Activated CD4-positive, CD25-positive, alpha-beta regulatory T cell treated with anti-CD3 and anti-CD28 coated beads, Interleukin-2, amount 50 U/mL, for 16 hours (primary cell): ENCODE results near the gene FRMD5.

ENCODE experiments used
- DNase-seq: peaks from one replicate; pipeline ENCODE4 v3.0.0-alpha.2; 2020; ENCODE audit warnings: low read depth, low spot score

Gene FRMD5

DNA sequence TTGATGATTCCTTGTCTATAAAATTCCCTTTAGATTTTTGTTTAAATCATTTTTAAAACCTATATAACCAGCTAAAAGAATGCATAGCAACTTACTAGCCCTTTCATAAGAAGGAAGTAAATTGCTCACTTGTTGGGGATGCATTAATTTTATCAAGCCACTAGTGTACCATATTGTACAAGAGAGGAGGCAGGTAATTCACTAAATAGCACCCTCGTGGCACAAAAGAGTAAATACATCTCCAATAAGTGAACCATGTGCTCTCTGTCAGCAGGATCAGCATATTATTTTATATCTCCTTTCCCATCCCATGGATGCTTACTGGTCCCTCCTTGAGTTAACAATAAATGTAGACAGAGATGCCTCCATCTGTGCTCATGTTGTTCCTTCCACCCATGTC is 34.3 kb downstream of the FRMD5 start:
- DNase-seq: no peak

DNA sequence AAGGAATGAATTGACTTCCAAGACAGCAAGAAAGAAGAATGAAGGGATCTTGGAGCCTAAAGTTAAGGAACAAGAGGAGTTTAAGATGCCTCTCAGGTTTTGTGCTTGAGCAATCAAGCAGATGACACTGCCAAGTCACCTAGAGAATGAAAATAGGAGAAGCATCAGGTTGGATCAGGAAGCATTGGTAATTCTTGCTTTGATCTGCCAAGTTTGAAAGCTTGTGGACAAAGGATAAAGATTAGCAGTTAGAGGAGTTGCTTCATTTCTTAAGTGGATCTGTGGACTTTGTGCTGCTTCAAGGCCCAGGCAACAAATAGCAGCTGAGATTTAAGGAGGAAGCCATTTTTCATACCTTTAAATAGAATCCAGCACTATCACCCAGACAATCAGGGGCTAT is 35.6 kb downstream of the FRMD5 start:
- no peak for DNase-seq

DNA sequence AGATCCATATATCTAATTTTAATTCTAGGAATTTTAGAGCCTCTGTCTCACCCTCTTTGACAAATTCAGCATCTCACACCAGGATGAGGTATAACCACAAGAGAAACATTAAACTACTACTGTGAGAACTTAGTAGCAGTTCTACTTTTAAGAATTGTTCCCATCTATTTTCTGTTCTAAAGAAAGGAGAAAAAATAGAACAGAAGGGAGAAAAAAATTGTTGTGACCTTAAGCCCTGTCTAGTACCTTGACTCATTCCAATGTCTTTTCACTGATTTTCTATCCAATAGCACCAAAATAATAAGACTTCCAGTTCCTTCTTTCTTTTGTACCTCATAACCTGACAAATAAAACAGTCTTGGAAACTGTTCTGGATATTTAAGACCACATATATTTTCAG is 37.0 kb downstream of the FRMD5 start:
- no peak for DNase-seq

DNA sequence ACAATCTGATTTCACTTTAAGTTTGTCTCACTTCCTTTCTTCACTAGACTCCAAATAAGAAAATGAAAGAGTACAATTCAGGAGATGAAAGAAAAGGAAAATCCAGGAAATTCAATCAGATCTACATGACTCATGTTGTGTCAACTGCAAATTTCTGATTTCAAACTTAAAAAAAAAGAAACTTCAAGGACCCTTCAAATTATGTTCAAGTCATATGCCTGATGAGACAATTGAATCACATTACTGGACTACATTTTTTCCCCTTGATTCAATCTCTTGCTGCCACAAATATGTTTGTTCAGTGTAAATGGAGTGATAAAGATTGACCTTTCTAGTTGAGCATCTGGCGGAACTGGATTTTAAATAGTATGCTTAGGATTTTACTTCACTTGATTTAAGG is 37.4 kb downstream of the FRMD5 start:
- no peak for DNase-seq

DNA sequence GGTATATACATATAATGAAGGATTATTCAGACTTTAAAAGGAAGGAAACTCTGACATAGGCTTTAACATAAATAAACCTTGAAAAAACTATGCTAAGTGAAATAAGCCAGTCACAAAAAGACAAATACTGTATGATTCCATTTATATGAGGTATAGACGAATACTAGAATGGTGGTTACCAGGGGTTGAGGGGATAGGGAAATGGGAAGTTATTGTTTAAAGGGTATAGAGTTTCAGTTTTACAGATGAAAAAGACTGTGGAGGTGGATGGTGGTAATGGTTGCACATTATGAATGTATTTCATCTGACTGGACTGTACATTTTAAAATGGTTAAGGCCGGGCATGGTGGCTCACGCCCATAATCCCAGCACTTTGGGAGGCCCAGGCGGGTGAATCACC is 41.7 kb downstream of the FRMD5 start:
- no peak for DNase-seq

DNA sequence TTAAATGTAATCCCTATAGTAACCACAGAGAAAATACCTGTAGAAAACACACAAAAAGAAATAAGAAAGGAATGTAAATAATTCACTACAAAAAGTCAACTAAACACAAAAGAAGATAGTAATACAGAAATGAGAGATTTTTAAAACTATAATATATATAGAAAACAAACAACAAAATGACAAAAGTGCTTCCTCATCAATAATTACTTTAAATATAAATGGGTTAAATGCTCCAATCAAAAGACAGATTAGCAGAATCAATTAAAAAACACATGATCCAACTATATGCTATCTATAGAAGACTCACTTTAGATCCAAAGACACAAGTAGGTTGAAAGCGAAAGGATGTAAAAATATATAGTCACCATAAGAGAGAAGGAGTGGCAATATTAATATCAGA is 45.8 kb downstream of the FRMD5 start:
- DNase-seq: no peak

DNA sequence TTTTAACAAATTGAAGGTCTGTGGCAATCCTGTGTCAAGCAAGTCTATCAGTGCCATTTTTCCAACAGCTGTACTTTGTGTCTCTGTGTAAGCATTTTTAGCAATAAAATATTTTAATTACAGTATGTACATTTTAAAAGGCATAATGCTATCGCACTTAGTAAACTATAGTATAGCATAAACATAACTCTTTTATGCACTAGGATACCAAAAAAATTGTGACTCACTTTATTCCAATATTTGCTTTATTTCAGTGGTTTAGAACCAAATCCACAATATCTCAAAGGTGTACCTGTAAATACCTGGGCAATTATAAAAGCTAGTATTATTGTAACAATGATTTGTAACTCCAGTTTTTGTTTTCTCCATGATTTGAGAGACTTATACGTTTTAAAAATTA is 46.5 kb downstream of the FRMD5 start:
- no peak for DNase-seq

DNA sequence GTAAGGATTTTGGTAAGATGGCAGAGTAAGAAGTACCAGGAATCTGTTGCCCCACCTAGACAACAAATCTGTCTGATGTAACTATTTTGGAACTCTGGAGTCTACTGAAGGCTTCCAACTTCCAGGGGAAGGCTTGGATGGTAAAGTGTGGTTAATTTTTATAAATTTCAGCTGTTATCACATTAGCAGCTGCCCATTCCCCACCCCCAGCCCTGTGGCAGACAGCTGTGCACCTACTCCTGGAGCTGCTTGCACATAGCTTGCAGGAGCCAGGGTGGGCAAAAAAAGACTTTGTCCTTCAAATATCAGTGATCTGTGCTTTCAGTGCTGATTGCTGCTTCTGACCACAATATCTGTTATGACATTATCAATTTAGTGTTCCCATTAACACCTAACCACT is 47.4 kb downstream of the FRMD5 start:
- DNase-seq: no peak

DNA sequence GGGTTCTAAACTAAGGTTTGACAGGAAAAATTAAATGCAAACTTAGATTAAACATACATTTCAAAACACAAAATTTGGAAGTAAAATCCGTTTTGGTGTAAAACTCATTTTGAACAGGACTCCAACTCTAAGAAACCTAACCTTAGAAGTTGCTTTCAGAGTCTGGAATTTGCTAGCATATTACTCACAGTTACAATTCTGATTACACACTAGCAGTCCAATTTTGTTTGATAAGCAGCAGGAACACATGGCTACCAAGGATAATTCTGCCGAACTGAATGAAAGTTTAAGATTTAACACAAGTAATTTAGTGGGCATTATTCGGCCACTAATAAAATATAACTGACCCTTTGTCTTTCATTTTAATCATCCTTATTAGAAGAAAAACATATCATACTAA is 49.6 kb downstream of the FRMD5 start:
- no peak for DNase-seq

DNA sequence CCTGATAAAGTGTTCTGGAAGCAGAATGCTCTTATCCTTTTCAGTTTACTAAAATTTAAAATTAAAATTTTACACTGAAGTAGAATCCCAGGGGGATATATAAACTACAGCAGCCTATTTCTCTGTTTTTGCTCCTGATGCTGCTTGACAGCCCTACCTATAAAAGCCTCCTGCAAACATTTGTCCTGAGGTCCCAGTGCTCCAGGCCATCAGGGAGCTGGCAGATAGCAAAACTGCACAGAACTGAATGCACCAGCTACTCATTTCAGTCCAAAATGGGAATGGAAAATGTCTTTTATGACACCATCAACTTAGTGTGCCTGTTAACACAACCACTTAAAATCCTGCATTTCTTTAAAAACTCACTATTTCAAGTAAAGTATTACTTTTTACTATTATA is 50.1 kb downstream of the FRMD5 start:
- no peak for DNase-seq

DNA sequence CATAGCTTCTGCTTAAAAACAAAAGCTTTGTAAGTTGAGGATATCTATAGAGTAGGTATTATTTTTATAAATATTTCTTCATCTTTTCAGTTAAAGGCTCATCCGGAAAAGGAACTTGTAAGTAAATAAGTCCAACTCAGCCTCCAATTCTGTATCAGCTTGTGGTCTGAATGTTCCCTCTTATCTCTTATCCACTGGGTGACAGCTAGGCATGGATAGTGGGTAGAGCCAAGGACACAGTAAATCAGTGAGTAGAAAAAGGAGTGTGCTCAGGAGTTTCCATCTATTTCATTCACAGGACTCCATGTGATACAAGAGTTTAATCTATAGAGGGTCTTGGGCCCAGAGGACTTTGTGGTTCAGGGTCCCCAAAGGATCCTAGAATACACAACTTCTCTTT is 50.9 kb downstream of the FRMD5 start:
- no peak for DNase-seq

DNA sequence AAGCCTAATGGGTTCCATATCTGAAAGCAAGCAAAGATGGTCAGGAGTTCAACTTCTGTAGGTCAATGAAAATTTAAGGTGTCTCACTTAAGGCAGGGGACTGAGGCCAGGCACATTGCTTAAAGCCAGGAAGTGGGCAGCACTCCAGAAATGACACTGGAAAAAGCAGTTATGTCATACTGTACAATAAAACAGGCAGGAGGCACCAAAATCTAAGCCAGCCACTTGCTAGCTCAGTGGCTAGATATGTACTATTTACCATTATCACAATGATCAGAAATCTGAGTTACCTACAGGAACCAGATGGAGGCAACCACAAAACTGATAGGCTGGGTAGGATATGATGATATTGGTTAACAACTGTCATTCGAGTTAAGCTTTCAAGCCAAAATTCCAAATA is 57.3 kb downstream of the FRMD5 start:
- no peak for DNase-seq

DNA sequence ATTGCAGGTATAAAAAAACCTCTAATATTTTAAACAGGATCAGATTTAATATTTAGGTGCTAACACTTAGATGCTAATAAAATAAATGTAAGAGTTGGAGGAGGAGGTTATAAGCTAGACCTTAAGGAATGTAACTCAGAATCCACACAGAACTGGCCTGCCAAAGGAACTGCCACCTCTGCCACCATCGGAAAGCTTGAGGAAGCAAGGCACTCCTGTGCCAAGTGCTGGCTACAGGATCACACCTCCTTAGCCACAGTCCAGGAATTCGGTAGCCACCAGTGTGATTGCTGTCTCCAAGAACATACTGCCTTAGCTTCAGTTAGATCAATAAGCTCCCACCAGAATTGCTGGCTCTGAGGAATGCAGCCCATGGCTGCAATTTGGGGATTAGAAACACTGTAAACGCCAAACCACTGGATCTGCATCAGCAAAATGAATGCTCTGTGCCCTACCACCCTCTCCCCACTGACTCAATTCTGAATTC is 58.0 kb downstream of the FRMD5 start:
- no peak for DNase-seq

DNA sequence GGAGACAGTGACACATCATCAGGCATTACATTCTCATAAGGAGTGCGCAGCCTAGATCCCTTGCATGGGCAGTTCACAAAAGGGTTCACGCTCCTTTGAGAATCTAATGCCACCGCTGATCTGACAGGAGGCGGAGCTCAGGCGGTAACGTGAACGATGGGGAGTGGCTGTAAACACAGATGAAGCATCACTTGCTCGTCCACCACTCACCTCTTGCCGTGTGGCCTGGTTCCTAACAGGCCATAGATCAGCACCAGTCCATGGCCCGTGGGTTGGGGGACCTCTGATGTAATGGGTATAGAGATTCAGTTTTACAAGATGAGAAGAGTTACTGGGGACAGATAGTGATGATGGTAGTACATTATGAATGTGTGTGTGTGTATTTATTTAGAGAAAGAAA is 63.0 kb downstream of the FRMD5 start:
- DNase-seq: no peak

DNA sequence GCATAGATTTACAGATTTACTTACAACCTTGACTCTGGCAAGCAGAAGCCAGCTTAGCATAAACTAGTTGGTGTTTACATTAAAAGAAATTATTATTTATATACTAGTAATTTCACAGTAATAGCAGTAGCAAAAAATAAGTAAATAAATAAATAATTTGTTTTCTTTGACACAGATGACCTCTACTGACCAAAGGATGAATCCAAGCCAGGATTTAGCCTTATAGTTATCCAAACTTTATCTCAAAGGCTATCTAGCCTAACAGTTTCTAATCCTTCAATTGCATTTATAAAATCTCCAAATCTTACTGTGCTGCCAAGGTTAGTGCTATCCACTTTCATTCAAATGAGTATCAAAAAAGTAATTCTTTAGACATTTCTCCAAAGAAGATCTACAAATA is 64.3 kb downstream of the FRMD5 start:
- no peak for DNase-seq

DNA sequence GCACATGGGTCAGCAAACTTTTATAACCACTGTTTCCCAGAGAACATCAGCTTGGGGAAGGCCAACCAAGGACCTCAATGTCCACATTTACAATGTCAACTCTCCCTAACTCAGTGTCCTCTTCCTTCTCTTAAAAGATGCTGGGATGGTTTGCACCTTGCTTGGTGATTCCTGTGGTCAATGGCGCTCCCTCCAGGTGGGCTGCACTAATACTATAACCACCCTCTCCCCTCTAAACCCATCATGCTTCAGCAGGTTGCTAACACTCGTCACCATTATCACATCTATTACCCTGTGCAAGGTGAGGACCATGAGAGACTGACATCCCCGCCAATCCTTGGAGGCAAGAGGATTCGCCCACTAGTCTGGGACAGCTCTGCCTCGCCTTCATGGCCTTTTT is 65.2 kb downstream of the FRMD5 start:
- DNase-seq: no peak

DNA sequence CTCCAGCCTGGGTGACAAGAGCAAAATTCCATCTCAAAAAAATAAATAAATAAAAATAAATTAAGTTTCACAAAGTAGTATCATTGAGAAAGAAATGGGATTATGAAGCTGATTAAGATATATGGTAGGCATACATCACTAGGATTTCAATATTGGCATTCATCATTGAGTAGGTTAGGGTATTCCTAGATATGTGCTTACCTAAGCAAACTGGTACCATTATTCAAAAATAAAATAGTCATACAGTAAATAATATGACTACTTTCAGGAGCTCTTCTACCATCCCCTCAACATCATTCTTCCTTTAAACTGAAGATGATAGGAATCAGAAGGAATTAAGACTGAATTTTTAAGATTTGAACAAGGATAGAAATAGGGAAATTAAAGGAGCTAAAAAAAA is 66.6 kb downstream of the FRMD5 start:
- no peak for DNase-seq

DNA sequence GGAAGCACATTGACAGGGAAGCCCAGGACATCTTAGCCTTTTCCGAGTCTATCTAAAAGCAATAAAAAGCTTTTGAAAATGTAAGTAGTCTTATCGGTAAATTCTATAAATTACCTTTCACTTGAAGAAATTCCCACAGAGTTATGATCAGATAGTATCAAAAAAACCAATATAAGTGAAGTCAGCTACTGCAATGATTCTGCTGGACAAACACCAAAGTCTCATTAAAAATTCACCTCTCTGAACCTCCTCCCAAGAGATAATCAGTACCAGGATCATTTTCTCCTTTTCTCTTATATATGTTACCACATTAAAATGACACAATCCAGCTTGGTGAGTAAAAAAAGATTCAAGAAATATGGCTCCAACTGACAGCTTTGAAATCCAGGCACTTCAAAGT is 69.2 kb downstream of the FRMD5 start:
- DNase-seq: no peak

DNA sequence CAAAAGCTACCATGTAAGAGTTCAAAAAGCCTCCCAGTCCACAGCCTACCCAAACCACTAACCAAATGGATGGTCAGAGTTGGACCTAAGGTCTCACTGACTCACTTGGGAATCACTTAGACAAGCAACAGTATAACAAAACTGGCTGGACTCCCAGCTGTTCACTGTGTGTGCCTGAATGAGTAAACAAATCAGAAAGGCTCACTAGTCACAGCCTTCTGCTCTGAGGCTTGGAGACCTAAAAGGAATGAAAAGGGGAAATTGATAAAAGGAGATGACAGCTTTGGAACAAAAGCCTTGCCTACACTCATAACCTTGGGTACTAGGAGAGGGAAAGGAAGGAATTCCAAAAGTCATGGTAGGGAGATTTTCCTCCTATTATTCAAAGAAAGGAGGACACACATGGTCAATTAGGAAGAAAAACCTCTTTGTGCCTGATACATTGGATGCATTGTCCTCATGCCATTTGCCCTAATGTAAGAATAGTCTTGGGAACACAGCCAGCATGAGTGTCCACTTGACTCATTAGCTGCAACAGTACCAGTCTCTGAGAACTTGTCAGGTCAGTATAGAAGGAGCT is 92.3 kb downstream of the FRMD5 start:
- no peak for DNase-seq

DNA sequence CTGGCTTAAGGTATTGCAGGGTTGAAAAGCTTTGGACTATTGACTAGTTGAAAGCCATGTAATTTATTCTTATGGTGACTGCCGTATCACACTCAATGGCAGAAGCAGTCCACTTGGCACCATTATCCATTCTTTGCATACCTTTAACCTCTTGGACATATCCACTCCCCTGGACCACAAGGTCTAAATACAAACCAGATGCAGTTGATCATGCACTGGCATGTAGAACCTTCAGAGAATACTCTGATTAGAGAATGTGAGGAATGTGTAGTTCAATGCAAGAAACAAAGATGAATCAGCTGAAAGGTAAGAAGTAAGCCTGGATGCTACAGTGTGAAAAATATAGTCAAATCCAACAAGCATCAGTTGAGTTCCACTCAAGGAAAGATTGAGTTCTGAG is 93.1 kb downstream of the FRMD5 start:
- DNase-seq: no peak

DNA sequence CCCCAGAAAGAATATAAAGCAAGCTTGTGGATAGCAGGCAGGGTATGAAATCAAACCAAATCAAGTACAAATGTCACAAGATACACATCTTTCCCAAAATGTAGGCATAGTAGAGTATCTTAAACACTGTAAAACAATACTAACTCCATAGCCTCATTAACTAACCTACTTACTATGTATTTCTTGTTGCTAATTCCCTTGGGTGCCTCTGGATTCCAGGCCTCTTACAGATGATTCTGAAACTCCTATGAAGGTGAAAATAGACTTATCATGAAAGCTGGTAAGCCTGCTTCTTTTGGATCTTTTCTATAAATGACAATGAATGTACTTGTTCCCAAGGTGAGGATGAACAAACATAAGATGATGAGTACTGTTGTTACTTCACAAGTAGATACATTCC is 93.8 kb downstream of the FRMD5 start:
- no peak for DNase-seq

DNA sequence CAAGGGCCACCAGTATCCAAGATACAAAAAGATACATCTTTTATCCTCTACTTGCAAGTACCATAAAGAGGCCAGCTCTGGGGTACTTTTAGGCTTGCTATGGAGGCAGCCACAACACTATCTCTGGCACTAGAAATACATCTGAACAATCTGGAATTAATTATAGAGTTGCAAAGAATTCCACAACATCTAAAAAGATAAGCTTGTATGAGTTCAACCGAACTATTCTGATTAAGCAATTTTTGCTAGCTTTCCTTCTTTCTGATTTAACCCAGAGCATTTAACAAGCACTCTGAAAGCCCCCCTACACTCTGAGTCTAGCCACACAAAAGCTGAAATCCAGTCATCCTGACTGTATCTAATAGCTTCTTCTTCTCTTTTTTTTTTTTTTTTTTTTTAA is 95.4 kb downstream of the FRMD5 start:
- no peak for DNase-seq

DNA sequence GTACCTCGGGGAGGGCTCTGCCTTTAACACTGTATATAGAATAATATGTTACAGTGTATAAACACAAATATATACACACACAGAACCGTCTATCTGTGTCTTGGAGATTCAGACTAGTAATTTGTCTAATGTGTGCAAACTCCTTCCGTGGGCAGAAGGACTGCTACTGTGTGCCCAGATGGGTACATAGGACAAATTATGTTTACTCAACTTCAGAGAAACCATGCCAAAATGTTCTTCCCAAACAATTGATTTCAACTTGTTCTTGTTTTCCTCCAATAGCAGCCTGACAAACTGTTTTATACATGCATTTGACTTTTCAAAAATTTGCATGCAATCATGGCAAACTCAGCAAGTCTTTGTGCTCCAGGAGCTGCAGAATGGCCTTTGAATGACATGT is 97.5 kb downstream of the FRMD5 start:
- no peak for DNase-seq

DNA sequence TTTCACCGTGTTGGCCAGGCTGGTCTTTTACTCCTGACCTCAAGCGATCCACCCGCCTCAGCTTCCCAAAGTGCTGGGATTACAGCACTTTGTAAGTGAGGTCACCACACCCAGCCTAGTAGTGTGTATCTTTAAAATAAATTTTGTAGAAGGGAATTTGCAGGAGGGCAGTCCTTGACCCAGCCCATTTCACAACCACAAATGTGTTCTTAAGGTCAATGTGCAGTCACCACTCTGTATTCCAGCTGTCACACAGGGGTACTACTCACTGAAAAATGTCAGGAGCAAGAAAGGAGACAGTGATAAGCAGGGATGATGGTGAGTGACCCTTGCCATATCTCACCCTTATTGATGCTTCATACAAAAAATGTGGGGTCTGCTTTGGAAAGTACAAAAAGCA is 98.5 kb downstream of the FRMD5 start:
- no peak for DNase-seq

DNA sequence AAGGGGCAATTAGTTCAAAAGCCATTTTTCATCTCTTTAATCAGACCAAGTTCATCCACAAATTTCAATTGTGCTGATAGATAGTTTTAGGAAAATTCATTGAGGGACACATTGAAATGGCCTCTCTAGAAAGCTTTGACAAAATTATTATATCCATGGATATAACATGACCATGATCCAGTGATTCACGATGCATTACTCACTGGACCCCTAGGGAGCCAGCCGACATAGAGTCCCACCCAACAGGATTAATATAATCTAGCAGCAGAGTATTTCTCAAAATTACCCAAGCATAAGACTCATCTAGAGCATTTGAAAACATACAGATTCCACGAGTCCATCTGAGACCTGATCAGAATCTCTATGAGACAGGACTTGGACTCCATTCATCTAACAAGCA is 100.3 kb downstream of the FRMD5 start:
- DNase-seq: no peak
